NCI-H1436 treated with DMSO at 0.1 percent for 48 hours (cell line): ENCODE measurements around the gene LRRC73.
A peak's percentile ranks its signal among the peaks of the same experiment; 100 is the strongest.
"Not testable (repeated sequence)": the region's sequence is repeated elsewhere in the genome, so short reads cannot be mapped to it uniquely, and the experiment has no call there.

Experiments
- DNase-seq: peaks from one replicate; lab custom pipeline; 2025; lab: John Stamatoyannopoulos, UW

The LRRC73 gene, protein sequence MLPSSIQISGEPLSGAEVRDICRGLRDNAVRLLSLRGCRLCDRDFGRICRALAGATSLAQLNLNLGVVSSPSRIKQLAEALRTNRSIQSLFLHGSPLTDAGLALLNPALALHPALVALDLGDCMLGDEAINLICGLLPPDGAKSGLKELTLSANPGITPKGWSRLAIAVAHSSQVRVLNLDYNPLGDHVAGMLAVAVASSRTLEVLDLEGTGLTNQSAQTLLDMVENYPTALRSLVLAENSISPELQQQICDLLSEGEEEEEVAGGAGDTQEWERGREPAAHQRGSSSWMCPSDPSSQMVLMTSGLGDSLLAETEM

GRCh38 chr6:43509984-43510826, at the start of gene LRRC73:
TSS of gene LRRC73 (minus strand) at chr6:43510346. CDS start at chr6:43509785, 561 bp downstream.
- no peak for DNase-seq

GRCh38 chr6:43559328-43559727, 49.2 kb upstream of the LRRC73 start:
- no peak for DNase-seq

- not testable (repeated sequence) for DNase-seq
These were observed 47.5 kb upstream of the LRRC73 start for GRCh38 chr6:43557620-43558019.

DNA sequence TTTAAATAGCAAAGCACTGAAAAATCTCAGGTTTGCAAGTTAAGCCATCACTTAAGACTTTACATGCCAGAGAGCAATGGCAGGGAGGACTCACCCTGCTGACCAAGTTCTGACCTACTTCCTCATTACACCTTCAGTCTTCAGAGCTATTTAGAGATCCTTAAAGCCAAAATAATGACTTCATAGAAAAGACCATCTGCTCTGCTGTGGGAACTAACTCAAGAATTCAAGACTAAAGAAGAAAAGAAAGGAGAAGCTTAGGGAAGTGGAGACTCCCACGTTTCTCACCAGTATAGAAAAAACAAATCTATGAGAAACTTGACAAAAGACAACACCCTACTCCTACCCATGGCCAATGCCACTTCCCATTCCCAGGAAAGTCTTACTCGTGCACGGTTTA, 37.1 kb upstream of the LRRC73 start:
- DNase-seq = no peak

- no peak for DNase-seq
These were observed 34.3 kb upstream of the LRRC73 start for GRCh38 chr6:43544461-43544860.

GRCh38 chr6:43541774-43542471, 31.8 kb upstream of the LRRC73 start:
- DNase-seq = no peak

- no peak for DNase-seq
These were observed 30.4 kb upstream of the LRRC73 start for GRCh38 chr6:43540507-43540906.

DNA sequence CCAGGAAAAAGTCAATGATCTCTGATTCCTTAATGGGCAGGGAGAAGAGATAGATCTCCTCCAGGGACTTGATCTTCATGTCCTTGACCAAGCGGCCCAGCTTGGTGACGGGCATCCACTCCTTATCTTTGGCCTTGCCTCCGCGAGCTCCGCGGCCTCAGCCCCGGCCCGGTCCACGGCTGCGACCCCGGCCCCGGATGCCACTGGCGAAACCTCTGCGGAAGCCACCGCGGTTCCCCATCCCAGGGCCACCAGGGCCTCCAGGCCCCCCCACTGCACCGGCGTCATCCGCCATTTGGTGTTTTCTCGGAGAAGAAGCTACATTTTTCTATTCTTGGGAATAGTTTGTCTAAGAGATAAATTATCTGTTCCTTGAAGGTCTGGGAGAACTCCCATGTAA, 29.3 kb upstream of the LRRC73 start:
- DNase-seq = not testable (repeated sequence)

- not testable (repeated sequence) for DNase-seq
These were observed 28.8 kb upstream of the LRRC73 start for GRCh38 chr6:43538986-43539385.

DNA sequence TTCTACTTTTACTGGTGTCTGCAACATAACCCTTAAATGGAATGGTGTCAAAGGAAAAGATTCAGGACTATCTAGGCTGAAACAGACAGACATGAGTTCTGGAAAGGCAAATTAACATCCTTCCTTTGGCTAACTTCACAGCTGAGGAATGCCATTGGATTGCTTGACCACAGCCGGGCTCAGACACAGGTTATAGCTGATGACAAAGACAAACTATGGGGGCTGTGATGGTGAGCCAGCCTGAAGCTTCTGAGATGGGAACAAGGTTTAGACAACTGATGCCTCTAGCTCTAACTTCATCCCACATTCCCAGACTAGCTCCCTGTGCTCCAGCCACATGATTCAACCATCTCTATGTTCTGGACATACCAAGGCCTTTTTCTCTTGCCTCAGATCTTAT, 22.1 kb upstream of the LRRC73 start:
- no peak for DNase-seq

GRCh38 chr6:43524483-43524961, 14.4 kb upstream of the LRRC73 start:
- DNase-seq = no peak

GRCh38 chr6:43523284-43523683, 13.1 kb upstream of the LRRC73 start:
- no peak for DNase-seq

GRCh38 chr6:43522547-43523261, 12.6 kb upstream of the LRRC73 start:
- no peak for DNase-seq

DNA sequence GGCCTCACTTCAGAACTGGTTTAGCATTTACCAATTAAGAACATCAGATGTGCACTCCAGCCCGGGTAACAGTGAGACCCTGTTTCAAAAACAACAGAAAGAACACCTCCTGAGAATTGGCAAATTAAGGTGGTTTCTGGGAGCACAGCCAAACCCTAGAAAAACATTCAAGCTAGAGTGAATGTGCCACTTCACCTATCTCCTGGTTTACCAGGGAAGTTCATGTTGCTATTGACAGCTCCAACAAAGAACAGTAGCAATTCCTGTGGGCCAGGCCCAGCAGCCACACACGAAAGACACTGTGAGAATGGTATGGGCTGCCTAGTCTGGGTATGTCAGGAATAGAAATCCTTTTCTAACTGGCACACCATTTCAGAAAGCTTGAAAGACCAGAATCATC, 11.7 kb upstream of the LRRC73 start:
- DNase-seq = no peak

DNA sequence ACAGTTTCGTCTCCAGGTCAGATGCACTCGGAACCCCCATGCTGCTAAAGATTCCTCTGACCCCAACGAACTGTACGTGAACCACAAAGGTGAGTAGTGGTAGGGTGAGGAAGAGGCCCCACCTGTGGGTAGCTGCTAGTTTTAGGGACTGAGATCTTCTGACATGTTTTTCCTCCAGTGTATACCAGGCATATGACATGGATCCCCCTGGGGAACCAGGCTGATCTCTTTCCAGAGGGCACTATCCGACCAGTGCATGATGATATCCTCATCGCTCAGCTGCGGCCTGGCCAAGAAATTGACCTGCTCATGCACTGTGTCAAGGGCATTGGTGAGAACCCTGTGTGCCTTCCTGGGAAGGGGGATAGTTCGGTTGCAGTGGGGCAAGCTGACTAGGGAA, 10.0 kb upstream of the LRRC73 start:
- DNase-seq = no peak

GRCh38 chr6:43517505-43518357, 7.6 kb upstream of the LRRC73 start:
- no peak for DNase-seq

DNA sequence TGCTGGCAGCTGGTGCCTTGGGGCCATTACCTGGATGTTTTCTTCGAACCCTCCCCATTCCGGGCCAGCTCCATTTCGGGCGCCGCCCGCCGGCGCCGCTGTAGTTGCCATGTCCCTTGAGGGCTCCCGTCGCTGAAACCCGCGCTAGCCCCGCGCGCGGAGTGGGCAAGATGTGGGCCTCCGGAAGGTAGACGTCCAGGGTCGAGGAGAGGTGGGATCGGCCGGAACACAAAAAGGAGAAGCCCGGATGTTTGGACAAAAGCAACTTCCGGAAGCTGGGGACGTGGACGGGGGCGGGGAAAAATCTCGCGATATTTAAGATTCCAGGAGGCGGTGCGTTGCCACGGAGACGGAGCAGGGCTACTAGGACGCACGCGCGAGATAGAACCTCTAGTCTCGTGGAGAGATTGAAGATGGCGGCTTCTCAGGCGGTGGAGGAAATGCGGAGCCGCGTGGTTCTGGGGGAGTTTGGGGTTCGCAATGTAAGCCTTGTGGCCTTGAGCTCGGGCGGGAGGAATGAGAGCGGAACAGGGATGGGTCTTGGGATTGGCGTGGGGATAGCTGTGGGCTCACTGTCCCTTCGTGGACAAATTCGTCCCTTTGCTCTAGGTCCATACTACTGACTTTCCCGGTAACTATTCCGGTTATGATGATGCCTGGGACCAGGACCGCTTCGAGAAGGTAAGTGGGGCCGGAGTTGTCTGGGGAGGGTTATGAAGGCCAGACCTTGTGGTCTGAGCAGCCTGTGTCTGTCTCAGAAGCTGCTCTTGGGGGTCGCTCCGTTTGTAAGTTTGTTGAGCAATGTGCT, 6.8 kb upstream of the LRRC73 start, which contains the start of the genes POLR1C and YIPF3:
Gene POLR1C, plus strand, starts transcription at position 393 of the 808 bp plus-strand sequence. Its CDS starts 21 bp downstream, at position 414.
Gene YIPF3, minus strand, starts transcription at position 230 of the 808 bp plus-strand sequence. Its CDS starts 119 bp downstream, at position 111.
- DNase-seq = peak; percentile 85

- no peak for DNase-seq
These were observed 6.2 kb upstream of the LRRC73 start for GRCh38 chr6:43516367-43516696.

DNA sequence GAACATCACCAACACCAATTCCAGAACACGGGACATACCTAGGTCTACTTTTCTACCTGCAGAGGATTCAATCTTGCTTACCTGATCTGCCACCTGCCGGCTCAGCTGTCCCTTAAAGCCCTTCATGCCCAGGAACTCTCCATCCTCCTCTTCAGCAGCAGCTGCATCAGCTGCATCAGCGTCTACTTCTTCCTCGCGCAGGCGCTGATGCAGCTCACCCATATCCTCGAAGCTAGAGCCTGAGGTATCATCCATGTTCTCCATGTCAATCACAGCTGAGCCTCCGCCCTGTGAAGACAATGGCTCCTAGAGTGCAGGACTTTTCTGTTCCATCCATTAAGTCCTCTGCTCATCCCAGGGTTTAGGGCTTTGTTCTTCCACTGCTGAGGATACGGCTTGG, 5.7 kb upstream of the LRRC73 start:
- DNase-seq = no peak
